Spleen (tissue), 11 donors: ENCODE data around the gene SCPEP1. TPM values are rescaled to one million over a fixed set of nuclear protein-coding genes. Genes with fewer than 3 reads are reported as not detected.

Experiments used
- DNase-seq: peaks from one replicate; pipeline ENCODE4 v3.0.0-alpha.2; 2020
- H3K27ac ChIP-seq, 8 donors: fragments of 200-600 bp; sonication (generic) in 7 of 8; 1 replicate in 4 of 8; 2 replicates in 4 of 8; pipeline versions ENCODE4 v1.5.0 to v1.8.0; 2016 to 2021; ENCODE audit warnings: inconsistent platforms in 4 of 8, mild to moderate bottlenecking in 4 of 8, moderate library complexity in 1 of 8
- H3K27me3 ChIP-seq, 7 donors: fragments of 200-600 bp; sonication (generic) in 6 of 7; replicated peaks in 1 of 7; 1 replicate in 4 of 7; 2 replicates in 3 of 7; pipeline versions ENCODE4 v1.5.0 to v1.8.0; 2016 to 2021; ENCODE audit warnings: inconsistent platforms in 3 of 7, mild to moderate bottlenecking in 1 of 7
- H3K36me3 ChIP-seq, 6 donors: fragments of 200-600 bp; sonication (generic) in 5 of 6; 1 replicate in 4 of 6; 2 replicates in 2 of 6; pipeline versions ENCODE4 v1.5.0 to v1.8.0; 2016 to 2021; ENCODE audit warnings: inconsistent platforms in 2 of 6
- H3K4me1 ChIP-seq, 6 donors: fragments of 200-600 bp; sonication (generic) in 5 of 6; 1 replicate in 3 of 6; 2 replicates in 3 of 6; pipeline versions ENCODE4 v1.5.0 to v1.8.0; 2016 to 2021; ENCODE audit warnings: inconsistent platforms in 3 of 6
- H3K4me3 ChIP-seq, 8 donors: fragments of 200-600 bp; sonication (generic) in 7 of 8; 1 replicate in 4 of 8; 2 replicates in 4 of 8; pipeline versions ENCODE4 v1.5.0 to v1.8.0; 2016 to 2021; ENCODE audit warnings: inconsistent platforms in 4 of 8, mild to moderate bottlenecking in 4 of 8, moderate library complexity in 2 of 8
- H3K9me3 ChIP-seq, 8 donors: fragments of 200-600 bp; sonication (generic) in 7 of 8; 1 replicate in 4 of 8; 2 replicates in 4 of 8; pipeline versions ENCODE4 v1.5.0 to v1.8.0; 2016 to 2021; ENCODE audit warnings: inconsistent platforms in 4 of 8
- CTCF ChIP-seq, 11 experiments: fragments of 200-600 bp in 7 of 11; fragments of 450-650 bp in 4 of 11; sonication (generic) in 4 of 11; IDR thresholded peaks in 8 of 11; conservative IDR thresholded peaks in 3 of 11; 1 replicate in 7 of 11; 2 replicates in 4 of 11; pipeline versions ENCODE4 v1.4.0 to v1.8.0; 2016 to 2021; ENCODE audit warnings: antibody characterized with exemption in 11 of 11, inconsistent platforms in 4 of 11, mild to moderate bottlenecking in 1 of 11
- POLR2A ChIP-seq, 3 donors: fragments of 450-650 bp; IDR thresholded peaks; one replicate each; pipeline ENCODE4 v1.5.1; 2017; ENCODE audit warnings: antibody characterized with exemption in 3 of 3, mild to moderate bottlenecking in 1 of 3
- POLR2AphosphoS5 ChIP-seq, 3 donors: sonication (generic); formaldehyde crosslinking; IDR thresholded peaks; one replicate each; pipeline ENCODE4 v1.5.1; 2017; ENCODE audit warnings: antibody characterized with exemption in 3 of 3
- WGBS, 5 donors: extraction: QIAGEN DNeasy Blood & Tissue Kit in 3 of 5; methylation state at CpG; one replicate each; pipeline versions ENCODE4 v1.1.5 to v1.1.7; 2013 to 2018; 5-methylcytosine and 5-hydroxymethylcytosine counted together
- intact Hi-C: fragments of 100-400 bp; cut with DNase I; formaldehyde crosslinking; loops from one replicate; pipeline ENCODE4 v1.15.0; 2023; ENCODE audit warnings: low total_unique reads
- polyA plus RNA-seq, 3 donors: library from polyadenylated mRNA; stranded (reverse); fragments of 200-250 nt; gene quantifications; one replicate each; pipeline ENCODE4 v1.2.1, GENCODE V29; 2013
- total RNA-seq, 7 donors: library from RNA; depleted of rRNA in 3 of 7; stranded (reverse); fragments of >200 nt in 3 of 7; fragmentation: NEBNext Ultra II Directional in 4 of 7; extraction: Animal tissue kit (Norgen Biotek cat#: 25700) in 4 of 7; gene quantifications; one replicate each; pipeline versions ENCODE4 v1.1.0 to v1.2.1, GENCODE V29; 2016 to 2021
- donor health status: healthy with polysubstance abuse.
- donor health status: DM: no; HTN: no; CAD: no; lungs with moderate emphysema.
- donor health status: DM: no; HTN: no; CAD: no.
- donor health status: Bipolar disorder and iron deficiency.
- donor health status: healthy.
- donor health status: DM: no; HTN: no; CAD: no.
- donor health status: DM: yes; HTN: yes; CAD: no.

The SCPEP1 gene
- total and polyA plus RNA-seq, 10 donors: 74.4 to 127 (median 97.7) TPM

GRCh38 chr17:57038486-57038885, 60.6 kb downstream of the SCPEP1 start:
- H3K9me3 ChIP-seq: no peaks in the 10 kb centered on the region
- H3K27ac ChIP-seq: no peak overlapping the region
- H3K4me3 ChIP-seq: no peak overlapping the region
- no peaks in the 10 kb centered on the region for H3K36me3 ChIP-seq
- DNase-seq: no peak
- H3K27me3 ChIP-seq: peaks cover 0 to 65% (median 5%) of the 10 kb centered on the region in 7 donors
- no peak for TF ChIP-seq POLR2A (IDR thresholded peaks at IDR 0.05)
- no peak for TF ChIP-seq CTCF (IDR thresholded peaks at IDR 0.05 in 8 of 11, conservative IDR thresholded peaks at IDR 0.05 in 3 of 11)
- TF ChIP-seq POLR2AphosphoS5 (IDR thresholded peaks at IDR 0.05): no peak
- intact Hi-C loops: no loop called here
- no peaks in the 10 kb centered on the region for H3K4me1 ChIP-seq
- 62 to 82% (median 76%) methylated on average over 3 of the region's 3 CpGs for WGBS, 5 donors

- intact Hi-C loops: no loop called here
- no peaks in the 10 kb centered on the region for H3K9me3 ChIP-seq
- peaks cover 0 to 76% (median 22%) of the 10 kb centered on the region in 7 donors for H3K27me3 ChIP-seq
- WGBS, 5 donors: 78 to 92% (median 88%) methylated on average over 2 of the region's 2 CpGs
- TF ChIP-seq CTCF (IDR thresholded peaks at IDR 0.05 in 8 of 11, conservative IDR thresholded peaks at IDR 0.05 in 3 of 11): no peak
- TF ChIP-seq POLR2AphosphoS5 (IDR thresholded peaks at IDR 0.05): no peak
- no peak for TF ChIP-seq POLR2A (IDR thresholded peaks at IDR 0.05)
- no peak for DNase-seq
- H3K27ac ChIP-seq: no peak overlapping the region
- no peak overlapping the region for H3K4me3 ChIP-seq
- H3K36me3 ChIP-seq: no peaks in the 10 kb centered on the region
- H3K4me1 ChIP-seq: peaks cover 0 to 8% (median 6%) of the 10 kb centered on the region in 6 donors
Measured at GRCh38 chr17:57040571-57040970, 62.6 kb downstream of the SCPEP1 start.

GRCh38 chr17:57043276-57043675, 65.3 kb downstream of the SCPEP1 start:
- Histone ChIP-seq H3K36me3 (no peaks in the 10 kb centered on the region), H3K9me3 (no peaks in the 10 kb centered on the region), H3K27me3 (peaks cover 0 to 79% (median 47%) of the 10 kb centered on the region in 7 donors), H3K27ac (no peak overlapping the region), H3K4me1 (peaks cover 6 to 28% (median 21%) of the 10 kb centered on the region in 6 donors), H3K4me3 (no peak overlapping the region)
- TF ChIP-seq CTCF (IDR thresholded peaks at IDR 0.05 in 8 of 11, conservative IDR thresholded peaks at IDR 0.05 in 3 of 11): no peak
- TF ChIP-seq POLR2A (IDR thresholded peaks at IDR 0.05): no peak
- no peak for TF ChIP-seq POLR2AphosphoS5 (IDR thresholded peaks at IDR 0.05)
- WGBS, 5 donors: 72 to 86% (median 82%) methylated on average over 4 of the region's 4 CpGs
- intact Hi-C loops: no loop called here
- no peak for DNase-seq

DNA sequence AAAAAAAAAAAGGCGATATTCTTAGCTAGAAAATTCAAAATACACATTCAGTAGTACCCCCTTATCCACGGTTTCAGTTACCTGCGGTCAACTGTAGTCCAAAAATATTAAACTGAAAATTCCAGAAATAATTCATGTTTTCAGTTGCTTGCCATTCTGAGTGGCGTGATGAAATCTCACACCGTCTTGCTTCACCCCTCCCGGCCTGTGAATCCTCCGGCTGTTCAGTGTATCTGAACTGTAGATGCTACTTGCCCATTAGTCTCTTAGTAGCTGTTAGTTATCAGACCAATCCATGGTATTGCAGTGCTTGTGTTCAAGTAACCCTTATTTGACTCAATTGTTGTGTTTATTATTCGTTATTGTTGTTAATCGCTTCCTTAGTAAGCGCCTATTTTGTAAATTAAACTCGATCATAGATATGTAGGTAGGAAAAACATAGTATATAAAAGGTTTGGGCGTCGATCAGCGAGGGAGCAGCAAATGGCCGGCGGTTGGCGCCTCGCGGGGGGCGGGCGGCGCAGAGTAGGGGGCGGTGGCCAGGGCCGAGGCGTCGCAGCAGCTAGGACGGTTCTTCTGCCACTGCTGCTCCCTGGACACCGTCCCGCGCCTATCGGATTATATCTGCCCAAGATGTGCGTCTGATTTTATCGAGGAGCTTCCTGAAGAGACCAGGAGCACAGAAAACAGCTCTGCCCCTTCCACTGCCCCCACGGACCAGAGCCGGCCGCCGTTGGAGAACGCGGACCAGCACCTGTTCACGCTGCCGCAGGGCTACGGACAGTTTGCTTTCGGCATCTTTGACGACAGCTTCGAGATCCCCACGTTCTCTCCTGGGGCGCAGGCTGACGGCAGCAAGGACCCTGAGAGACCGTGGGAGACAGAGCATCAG, 67.3 kb downstream of the SCPEP1 start:
- TF ChIP-seq POLR2AphosphoS5 (IDR thresholded peaks at IDR 0.05) (no peak), POLR2A (IDR thresholded peaks at IDR 0.05) (no peak), CTCF (IDR thresholded peaks at IDR 0.05 in 8 of 11, conservative IDR thresholded peaks at IDR 0.05 in 3 of 11) (no peak)
- peaks cover 6 to 28% (median 21%) of the 10 kb centered on the region in 6 donors for H3K4me1 ChIP-seq
- no peaks in the 10 kb centered on the region for H3K36me3 ChIP-seq
- H3K27ac ChIP-seq: peak overlapping the region in 1 of 8 donors; percentile 26
- DNase-seq: no peak
- no peaks in the 10 kb centered on the region for H3K9me3 ChIP-seq
- WGBS, 5 donors: 20 to 44% (median 34%) methylated on average over 44 to 49 of the region's 49 CpGs
- peaks cover 0 to 71% (median 47%) of the 10 kb centered on the region in 7 donors for H3K27me3 ChIP-seq
- peak overlapping the region; percentile 16 to 71 (median 30) for H3K4me3 ChIP-seq
- intact Hi-C loops: no loop called here
